HEK293 (cell line): ENCODE data around the gene ZNF32.

Source experiments
- CTCF ChIA-PET: fragments of 350-600 bp; formaldehyde crosslinking; extraction: SDS; loops from one replicate; lab custom pipeline; 2021; ENCODE audit warnings: antibody characterized with exemption; lab: Yijun Ruan, JAX
- POLR2A ChIA-PET: fragments of 300-600 bp; formaldehyde crosslinking; extraction: SDS; loops from one replicate; lab custom pipeline; 2020; ENCODE audit warnings: antibody characterized with exemption, inconsistent platforms; lab: Yijun Ruan, JAX
- H3K27ac ChIP-seq: fragments of 200-500 bp; sonication (Bioruptor generic); 2 replicates; pipeline ENCODE4 v1.5.1; 2014; ENCODE audit warnings: low read depth, low read length, control low read depth, inconsistent platforms; ENCODE audit errors: extremely low read depth
- H3K36me3 ChIP-seq, 2 experiments: fragments of 200-500 bp in 1 of 2; sonication (Bioruptor generic) in 1 of 2; 1 replicate in 1 of 2; 2 replicates in 1 of 2; pipeline ENCODE4 v1.5.1; 2014 to 2017; ENCODE audit warnings: inconsistent platforms in 2 of 2, low read length in 2 of 2; ENCODE audit not compliant: control insufficient read depth in 2 of 2, insufficient read depth in 1 of 2
- H3K4me1 ChIP-seq: fragments of 200-500 bp; sonication (Bioruptor generic); 2 replicates; pipeline ENCODE4 v1.5.1; 2014; ENCODE audit warnings: mild to moderate bottlenecking, low read length, inconsistent platforms; ENCODE audit not compliant: control insufficient read depth, insufficient read depth
- H3K4me3 ChIP-seq: 2 replicates; pipeline ENCODE4 v1.5.1; 2011; ENCODE audit warnings: low read depth, mild to moderate bottlenecking, control low read depth, low read length, moderate library complexity
- H3K9me3 ChIP-seq: fragments of 200-500 bp; sonication (Bioruptor generic); 2 replicates; pipeline ENCODE4 v1.5.1; 2014; ENCODE audit warnings: low read depth, low read length, inconsistent platforms; ENCODE audit not compliant: control insufficient read depth, insufficient read depth
- BCL11B ChIP-seq: fragments of 450-650 bp; formaldehyde crosslinking; IDR thresholded peaks from 2 replicates; pipeline ENCODE4 v1.5.1; 2016; ENCODE audit warnings: low read depth, missing biosample characterization, missing genetic modification characterization
- GLIS2 ChIP-seq: fragments of 450-650 bp; formaldehyde crosslinking; IDR thresholded peaks from 2 replicates; pipeline ENCODE4 v1.5.1; 2016; ENCODE audit warnings: missing biosample characterization, missing genetic modification characterization
- KLF10 ChIP-seq: fragments of 450-650 bp; IDR thresholded peaks from 2 replicates; pipeline ENCODE4 v1.5.1; 2018; ENCODE audit warnings: missing biosample characterization, mild to moderate bottlenecking, missing genetic modification characterization
- MEIS1 ChIP-seq: sonication (generic); formaldehyde crosslinking; IDR thresholded peaks from 2 replicates; pipeline ENCODE4 v1.8.1; 2022; ENCODE audit warnings: missing genetic modification reagents, mild to moderate bottlenecking, borderline replicate concordance
- PRDM6 ChIP-seq: fragments of 450-650 bp; formaldehyde crosslinking; IDR thresholded peaks from 2 replicates; pipeline ENCODE4 v1.5.1; 2017; ENCODE audit warnings: missing biosample characterization, missing genetic modification characterization
- REPIN1 ChIP-seq: fragments of 450-650 bp; formaldehyde crosslinking; IDR thresholded peaks from 2 replicates; pipeline ENCODE4 v1.5.1; 2017; ENCODE audit warnings: missing biosample characterization, missing genetic modification characterization, low read depth
- SALL2 ChIP-seq: fragments of 450-650 bp; formaldehyde crosslinking; IDR thresholded peaks from 2 replicates; pipeline ENCODE4 v1.5.0; 2017; ENCODE audit warnings: missing biosample characterization, mild to moderate bottlenecking, missing genetic modification characterization, borderline replicate concordance
- SP3 ChIP-seq: fragments of 450-650 bp; formaldehyde crosslinking; IDR thresholded peaks from 2 replicates; pipeline ENCODE4 v1.5.1; 2016; ENCODE audit warnings: missing biosample characterization, missing genetic modification characterization
- ZBTB10 ChIP-seq: fragments of 450-650 bp; formaldehyde crosslinking; IDR thresholded peaks from 2 replicates; pipeline ENCODE4 v1.5.1; 2016; ENCODE audit warnings: missing biosample characterization, missing genetic modification characterization
- ZBTB26 ChIP-seq: fragments of 450-650 bp; formaldehyde crosslinking; optimal IDR thresholded peaks from 2 replicates; pipeline ENCODE3; 2016; ENCODE audit warnings: missing biosample characterization, mild to moderate bottlenecking, missing genetic modification characterization
- ZFP3 ChIP-seq: fragments of 450-650 bp; formaldehyde crosslinking; IDR thresholded peaks from 2 replicates; pipeline ENCODE4 v1.5.1; 2016; ENCODE audit warnings: low read depth, missing biosample characterization, missing genetic modification characterization
- ZNF10 ChIP-seq: fragments of 450-650 bp; formaldehyde crosslinking; IDR thresholded peaks from 2 replicates; pipeline ENCODE4 v1.5.1; 2017; ENCODE audit warnings: missing biosample characterization, missing genetic modification characterization
- ZNF114 ChIP-seq: fragments of 450-650 bp; formaldehyde crosslinking; IDR thresholded peaks from 2 replicates; pipeline ENCODE4 v1.5.0; 2017; ENCODE audit warnings: missing biosample characterization, missing genetic modification characterization
- ZNF133 ChIP-seq: fragments of 450-650 bp; formaldehyde crosslinking; IDR thresholded peaks from 2 replicates; pipeline ENCODE4 v1.5.1; 2016; ENCODE audit warnings: missing biosample characterization, missing genetic modification characterization
- ZNF140 ChIP-seq: fragments of 450-650 bp; formaldehyde crosslinking; IDR thresholded peaks from 2 replicates; pipeline ENCODE4 v1.5.1; 2016; ENCODE audit warnings: missing biosample characterization, missing genetic modification characterization
- ZNF239 ChIP-seq: fragments of 450-650 bp; formaldehyde crosslinking; IDR thresholded peaks from 2 replicates; pipeline ENCODE4 v1.5.1; 2016; ENCODE audit warnings: missing biosample characterization, missing genetic modification characterization
- ZNF266 ChIP-seq: fragments of 450-650 bp; formaldehyde crosslinking; IDR thresholded peaks from 2 replicates; pipeline ENCODE4 v1.5.1; 2016; ENCODE audit warnings: missing biosample characterization, missing genetic modification characterization, low read depth
- ZNF335 ChIP-seq: fragments of 450-650 bp; formaldehyde crosslinking; conservative IDR thresholded peaks from 2 replicates; pipeline ENCODE4 v1.5.1; 2016; ENCODE audit warnings: missing biosample characterization, missing genetic modification characterization
- ZNF404 ChIP-seq: fragments of 450-650 bp; formaldehyde crosslinking; IDR thresholded peaks from 2 replicates; pipeline ENCODE4 v1.5.1; 2017; ENCODE audit warnings: missing biosample characterization, missing genetic modification characterization
- ZNF596 ChIP-seq: fragments of 450-650 bp; IDR thresholded peaks from 2 replicates; pipeline ENCODE4 v1.5.0; 2018; ENCODE audit warnings: missing biosample characterization, mild to moderate bottlenecking, missing genetic modification characterization, moderate library complexity
- ZNF645 ChIP-seq: fragments of 450-650 bp; formaldehyde crosslinking; IDR thresholded peaks from 2 replicates; pipeline ENCODE4; 2016; ENCODE audit warnings: missing biosample characterization, missing genetic modification characterization
- ZNF654 ChIP-seq: fragments of 450-650 bp; formaldehyde crosslinking; IDR thresholded peaks from 2 replicates; pipeline ENCODE4 v1.5.1; 2016; ENCODE audit warnings: low read depth, missing biosample characterization, missing genetic modification characterization
- ZNF791 ChIP-seq: fragments of 450-650 bp; formaldehyde crosslinking; IDR thresholded peaks from 2 replicates; pipeline ENCODE4 v1.5.1; 2016; ENCODE audit warnings: missing biosample characterization, missing genetic modification characterization
- ZSCAN16 ChIP-seq: fragments of 450-650 bp; formaldehyde crosslinking; IDR thresholded peaks from 2 replicates; pipeline ENCODE4 v1.5.1; 2016; ENCODE audit warnings: missing biosample characterization, missing genetic modification characterization
- ZSCAN30 ChIP-seq: fragments of 450-650 bp; IDR thresholded peaks from 2 replicates; pipeline ENCODE4 v1.5.1; 2018; ENCODE audit warnings: missing biosample characterization, mild to moderate bottlenecking, missing genetic modification characterization, moderate library complexity
- ZSCAN5A ChIP-seq: fragments of 450-650 bp; formaldehyde crosslinking; IDR thresholded peaks from 2 replicates; pipeline ENCODE4 v1.5.1; 2016; ENCODE audit warnings: missing biosample characterization, missing genetic modification characterization

The ZNF32 gene

GRCh38 chr10:43599333-43599732 is 49.3 kb downstream of the ZNF32 start:
- Histone ChIP-seq H3K4me1 (no peaks in the 10 kb centered on the region), H3K9me3 (no peaks in the 10 kb centered on the region), H3K27ac (no peak overlapping the region), H3K36me3 (no peaks in the 10 kb centered on the region), H3K4me3 (no peak overlapping the region)
- TF ChIP-seq ZNF791 (tag by site-specific recombination): no peak
- no peak for TF ChIP-seq SALL2 (tag by site-specific recombination)
- TF ChIP-seq ZNF114: no peak
- no peak for TF ChIP-seq ZNF10
- no peak for TF ChIP-seq KLF10 (tag by site-specific recombination)
- no peak for TF ChIP-seq GLIS2 (tag by site-specific recombination)
- no peak for TF ChIP-seq REPIN1
- TF ChIP-seq ZFP3 (tag by site-specific recombination): no peak
- POLR2A ChIA-PET: no interaction called here
- CTCF ChIA-PET: no interaction called here

GRCh38 chr10:43598446-43598845 is 50.2 kb downstream of the ZNF32 start:
- TF ChIP-seq ZNF645 (no peak), ZNF266 (no peak), ZNF239 (tag by site-specific recombination) (no peak), ZBTB26 (tag by site-specific recombination) (no peak), ZNF133 (tag by site-specific recombination) (no peak), ZSCAN5A (no peak), ZSCAN16 (no peak), ZNF596 (no peak), BCL11B (tag by site-specific recombination) (no peak)
- Histone ChIP-seq H3K4me3 (no peak overlapping the region), H3K27ac (no peak overlapping the region), H3K36me3 (no peaks in the 10 kb centered on the region), H3K9me3 (no peaks in the 10 kb centered on the region), H3K4me1 (no peaks in the 10 kb centered on the region)
- POLR2A ChIA-PET: no interaction called here
- CTCF ChIA-PET: no interaction called here

- Histone ChIP-seq H3K4me1 (no peaks in the 10 kb centered on the region), H3K9me3 (no peaks in the 10 kb centered on the region), H3K4me3 (no peak overlapping the region), H3K27ac (no peak overlapping the region), H3K36me3 (no peaks in the 10 kb centered on the region)
- CTCF ChIA-PET: no interaction called here
- POLR2A ChIA-PET: no interaction called here
- TF ChIP-seq ZNF654 (tag by site-specific recombination) (no peak), MEIS1 (CRISPR knock-in tag) (no peak), ZSCAN30 (tag by site-specific recombination) (no peak), SP3 (no peak), ZBTB10 (tag by site-specific recombination) (no peak), ZNF404 (no peak), ZNF335 (tag by site-specific recombination) (no peak), PRDM6 (tag by site-specific recombination) (no peak), ZNF140 (tag by site-specific recombination) (no peak)
These were observed 52.1 kb downstream of the ZNF32 start for GRCh38 chr10:43596546-43596945.
